Testis (tissue), 2 donors: ENCODE data around the gene NECTIN1.

Source experiments
- CTCF ChIP-seq, 3 experiments: fragments of 450-650 bp in 2 of 3; fragments of 200-600 bp in 1 of 3; sonication (generic) in 1 of 3; IDR thresholded peaks; one replicate each; pipeline ENCODE4 v1.5.1; 2016 to 2019; ENCODE audit warnings: antibody characterized with exemption in 3 of 3, mild to moderate bottlenecking in 2 of 3, moderate library complexity in 1 of 3
- POLR2A ChIP-seq: fragments of 450-650 bp; IDR thresholded peaks from one replicate; pipeline ENCODE4 v1.6.1; 2017; ENCODE audit warnings: antibody characterized with exemption, mild to moderate bottlenecking, moderate library complexity

DNA sequence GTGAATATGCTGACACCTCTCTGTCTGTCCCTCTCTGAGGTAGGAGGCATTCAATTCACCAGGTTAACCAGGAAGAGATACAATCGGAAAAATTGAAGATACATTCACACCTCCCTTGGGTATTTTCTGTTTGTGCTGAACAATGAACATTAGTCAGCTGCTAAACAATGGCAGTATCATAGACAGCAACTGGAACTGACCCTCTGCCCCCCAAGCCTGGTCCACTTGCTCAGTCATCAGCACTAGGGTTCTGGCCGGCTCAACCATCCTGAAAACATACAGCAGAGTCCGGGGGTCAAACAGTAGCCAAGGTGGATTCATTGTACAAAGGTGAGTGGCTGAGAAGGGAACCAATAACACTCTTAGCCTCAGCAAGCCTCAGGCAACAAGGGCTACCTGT, 4.0 kb downstream of the NECTIN1 start:
- TF ChIP-seq POLR2A, result no peak
- TF ChIP-seq CTCF (IDR thresholded peaks at IDR 0.05), result no peak
